ENCODE data around the gene TMEM161A. TPM values are rescaled to one million over a fixed set of nuclear protein-coding genes. Genes with fewer than 3 reads are reported as not detected.
"Not testable (repeated sequence)": the region's sequence is repeated elsewhere in the genome, so short reads cannot be mapped to it uniquely, and the experiment has no call there.

Gene TMEM161A
- total RNA-seq, 1 experiment from 2014 or later: 60.2 TPM

DNA sequence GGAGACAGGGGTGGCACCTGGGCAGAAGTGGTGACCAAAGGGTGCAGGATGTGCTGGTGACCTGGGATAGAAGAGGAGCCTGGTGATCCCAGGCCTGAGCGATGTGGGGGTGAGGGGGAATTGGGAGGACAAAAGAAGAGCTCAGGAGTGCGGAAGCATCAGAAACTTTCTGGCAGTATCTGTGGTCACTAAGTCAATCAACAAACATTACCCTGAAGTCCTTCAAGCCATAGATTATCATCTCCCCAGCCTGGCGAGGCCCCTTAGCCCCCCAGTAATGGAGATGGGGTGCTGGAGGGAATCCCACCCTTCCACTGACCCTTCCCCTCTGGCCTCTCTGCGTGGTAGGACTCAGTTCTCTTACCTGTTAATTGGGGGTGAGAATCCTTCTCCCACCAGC, 21.3 kb upstream of the TMEM161A start:
- in situ Hi-C loops (cut with HindIII; ENCODE audit: low sequenced_read_pairs): no loop called here
- no peak for DNase-seq (ENCODE audit: low spot score)

DNA sequence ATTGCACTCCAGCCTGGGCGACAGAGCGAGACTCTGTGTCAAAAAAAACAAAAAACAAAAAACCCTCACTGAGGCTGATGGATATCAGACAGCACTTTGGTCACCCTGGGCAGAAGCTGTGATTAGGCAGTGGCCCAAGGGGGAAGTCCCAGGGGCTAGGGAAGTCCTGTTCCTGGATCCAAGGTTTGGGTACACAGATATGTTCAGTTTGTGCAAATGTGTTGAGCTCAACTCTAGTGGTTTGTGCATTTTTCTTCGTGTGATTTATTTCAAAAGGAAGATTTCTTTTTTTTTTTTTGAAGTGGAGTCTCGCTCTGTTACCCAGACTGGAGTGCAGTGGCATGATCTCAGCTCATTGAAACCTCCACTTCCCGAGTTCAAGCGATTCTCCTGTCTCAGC, 19.5 kb upstream of the TMEM161A start:
- DNase-seq (ENCODE audit: low spot score): no peak
- in situ Hi-C loops (cut with HindIII; ENCODE audit: low sequenced_read_pairs): no loop called here

DNA sequence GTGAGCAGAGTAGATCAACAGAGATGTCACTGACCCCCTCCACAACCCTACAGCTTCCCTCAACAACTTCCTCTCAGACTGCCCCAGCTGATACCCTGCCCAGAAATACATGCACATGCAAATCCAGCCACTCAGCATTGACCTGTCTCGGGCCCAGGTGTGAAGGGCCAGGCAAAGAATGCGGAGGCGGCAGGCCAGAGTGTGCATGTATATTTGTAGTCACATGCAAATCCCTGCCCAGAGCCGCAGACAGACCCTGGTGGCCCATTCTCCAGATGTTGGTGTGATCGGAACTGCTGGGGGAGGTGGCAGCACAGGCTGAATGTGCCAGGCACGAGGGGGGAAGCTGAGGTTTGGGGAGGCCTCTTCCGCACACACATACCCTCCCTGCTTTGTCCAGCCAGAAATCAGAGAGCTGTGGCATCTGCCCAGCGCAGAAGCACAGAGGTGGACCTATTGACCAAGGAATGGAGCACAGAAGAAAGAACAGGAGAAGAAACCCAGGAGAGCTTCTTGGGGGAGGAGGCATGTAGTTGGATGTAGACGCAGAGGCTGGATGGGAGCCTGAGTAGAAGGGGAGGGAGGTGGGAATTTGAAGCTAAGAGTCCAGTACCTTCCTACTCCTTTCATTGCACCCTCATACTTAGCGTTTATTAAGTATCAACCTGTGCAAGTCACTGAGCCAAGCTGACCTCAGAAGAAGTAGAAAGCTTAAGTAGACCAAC, 17.4 kb upstream of the TMEM161A start:
- DNase-seq (ENCODE audit: low spot score): no peak
- in situ Hi-C loops (cut with HindIII; ENCODE audit: low sequenced_read_pairs): no loop called here

DNA sequence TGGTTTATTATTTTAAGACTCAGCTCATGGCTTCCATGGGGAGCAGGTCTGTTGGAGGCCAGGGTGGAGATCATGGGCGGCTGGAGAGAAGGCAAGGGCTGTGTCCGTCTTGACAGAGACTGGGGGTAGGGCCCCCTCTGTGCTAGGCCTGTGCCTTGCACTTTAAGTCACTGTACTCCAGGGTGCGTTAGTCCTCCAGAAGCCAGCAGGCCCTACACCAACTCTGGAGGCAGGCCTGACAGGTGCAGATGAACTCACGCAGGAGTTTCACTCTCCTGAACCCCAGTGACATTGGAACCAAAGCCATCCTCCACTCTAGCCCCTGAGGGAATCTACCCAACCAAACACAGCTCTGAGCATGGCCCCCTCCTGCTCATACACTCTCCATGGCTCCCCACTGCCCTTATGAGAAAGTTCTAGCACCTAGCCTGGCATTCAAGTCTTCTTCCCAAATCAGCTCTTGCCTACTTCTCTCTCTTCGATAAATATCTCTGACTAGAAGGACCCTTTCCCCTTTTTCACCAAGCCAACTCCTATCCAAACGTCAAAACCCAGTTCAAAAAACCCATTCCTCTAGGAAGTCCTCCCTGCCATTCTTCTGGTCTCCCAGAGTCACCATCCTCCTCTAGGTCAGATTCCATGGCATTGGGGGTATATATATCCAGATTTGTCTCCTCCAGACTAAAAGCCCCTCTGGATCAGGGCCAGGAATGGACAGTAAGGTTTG, 16.7 kb upstream of the TMEM161A start:
- no peak for DNase-seq (ENCODE audit: low spot score)
- in situ Hi-C loops (cut with HindIII; ENCODE audit: low sequenced_read_pairs): no loop called here

DNA sequence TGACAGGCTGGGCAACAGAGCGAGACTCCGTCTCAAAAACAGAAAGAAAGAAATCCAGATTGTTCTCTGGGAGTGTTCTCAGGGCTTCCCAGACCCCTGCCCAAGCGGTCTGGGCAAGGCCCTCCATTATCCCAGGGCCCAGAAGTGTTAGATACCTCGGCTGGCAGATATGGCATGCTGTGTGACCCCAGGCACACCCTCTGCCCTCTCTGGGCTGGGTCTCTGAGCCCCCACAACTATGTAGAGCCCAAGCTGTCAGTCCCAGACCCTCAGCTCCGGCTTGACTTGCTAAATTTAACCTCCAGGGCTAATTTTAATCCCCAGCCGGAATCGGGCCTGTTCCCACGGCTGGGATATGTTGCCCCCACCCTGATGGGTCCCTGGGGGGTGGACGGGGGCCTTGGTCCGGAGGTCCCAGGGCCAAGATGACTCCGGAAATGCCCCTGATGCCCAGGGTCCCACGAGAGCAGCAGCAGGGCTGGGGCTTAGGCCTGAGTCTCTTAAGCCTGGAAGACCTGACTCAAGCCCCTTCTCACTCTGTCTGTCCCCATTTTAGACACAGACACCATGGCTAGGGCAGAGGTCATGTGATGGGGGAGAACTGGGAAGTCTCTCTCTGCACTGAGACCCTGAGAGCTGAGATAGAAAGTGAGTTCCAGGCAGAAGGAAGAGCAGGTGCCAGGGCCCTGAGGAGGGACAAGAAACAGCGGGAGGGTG, 14.5 kb upstream of the TMEM161A start:
- DNase-seq (ENCODE audit: low spot score): no peak
- in situ Hi-C loops (cut with HindIII; ENCODE audit: low sequenced_read_pairs): no loop called here

DNA sequence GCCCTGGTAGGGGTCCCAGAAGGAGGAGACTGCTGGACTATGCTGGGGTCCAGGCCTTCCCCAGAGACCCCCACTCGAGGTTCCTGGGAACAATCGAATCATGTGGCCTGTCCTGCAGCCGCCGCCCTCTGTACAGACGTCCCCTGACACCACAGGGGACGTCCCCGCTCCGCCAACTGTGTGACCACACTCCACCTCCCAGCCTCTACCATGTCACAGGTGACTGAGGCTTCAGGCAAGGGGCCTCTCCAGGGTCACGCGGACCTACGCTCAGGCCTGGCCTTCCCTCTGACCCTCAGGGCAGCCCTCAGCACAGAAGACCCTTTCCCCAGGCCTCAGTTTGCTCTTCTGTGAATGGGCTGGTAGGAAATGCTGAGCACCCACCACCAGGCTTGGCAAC, 13.1 kb upstream of the TMEM161A start:
- DNase-seq (ENCODE audit: low spot score): no peak
- in situ Hi-C loops (cut with HindIII; ENCODE audit: low sequenced_read_pairs): no loop called here

DNA sequence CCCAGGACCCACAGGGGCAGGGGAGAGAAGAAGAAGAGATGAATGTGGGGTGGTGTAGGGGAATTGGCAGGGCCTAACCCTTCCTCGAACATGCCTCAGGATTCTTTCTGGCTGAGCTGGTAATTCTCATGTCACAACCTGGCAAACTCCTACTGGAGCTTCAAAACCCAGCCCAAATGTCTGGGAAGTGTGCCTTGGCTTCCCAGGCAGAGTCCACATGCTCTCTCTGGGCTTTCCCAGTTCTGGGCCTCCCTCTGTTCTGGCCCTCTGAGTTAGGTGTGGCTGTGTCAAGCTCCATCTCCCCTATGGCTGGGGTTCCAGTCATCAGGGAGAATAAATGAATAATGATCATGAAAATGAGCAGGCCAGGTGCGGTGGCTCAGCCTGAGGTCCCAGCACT, 11.2 kb upstream of the TMEM161A start:
- in situ Hi-C loops (cut with HindIII; ENCODE audit: low sequenced_read_pairs): loop anchor here (10.0 kb wide), 1 partner anchor 95 kb away; no protein-coding TSS in a partner anchor
- DNase-seq (ENCODE audit: low spot score): no peak

DNA sequence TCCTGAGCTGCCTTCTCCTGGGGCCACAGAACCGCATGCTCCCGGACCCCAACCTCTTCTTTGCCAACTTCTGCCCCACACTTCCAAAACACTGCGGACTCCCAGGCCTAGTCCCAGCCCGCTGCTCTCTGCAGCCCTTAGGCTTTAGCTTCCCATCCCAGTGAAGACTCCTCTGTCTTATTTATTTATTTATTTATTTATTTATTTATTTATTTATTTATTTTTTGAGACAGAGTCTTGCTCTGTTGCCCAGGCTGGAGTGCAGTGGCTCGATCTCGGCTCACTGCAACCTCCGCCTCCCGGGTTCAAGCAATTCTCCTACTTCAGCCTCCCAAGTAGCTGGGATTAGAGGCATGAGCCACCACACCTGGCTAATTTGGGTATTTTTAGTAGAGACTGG, 10.2 kb upstream of the TMEM161A start:
- in situ Hi-C loops (cut with HindIII; ENCODE audit: low sequenced_read_pairs): loop anchor here (10.0 kb wide), 1 partner anchor 94 kb away; no protein-coding TSS in a partner anchor
- DNase-seq (ENCODE audit: low spot score): not testable (repeated sequence)

DNA sequence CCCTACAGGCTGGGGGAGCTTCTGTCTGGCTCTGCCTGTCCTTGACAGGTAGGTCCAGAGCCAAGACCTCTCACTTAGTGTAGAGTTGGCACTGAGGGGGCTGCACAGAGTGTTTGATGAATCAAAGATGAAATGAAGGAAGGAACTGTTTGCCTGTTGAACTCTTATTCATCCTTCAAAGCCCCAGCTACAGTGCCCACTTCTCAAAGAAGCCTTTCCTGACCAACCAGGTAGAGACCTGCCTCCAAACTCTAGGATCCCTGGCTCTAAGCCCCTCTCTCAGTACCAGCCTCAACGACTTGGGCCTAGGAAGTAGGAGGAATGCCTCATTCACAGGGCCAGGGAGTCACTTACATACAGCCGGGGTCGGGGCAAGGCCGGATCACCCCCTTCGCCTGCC, 9.1 kb upstream of the TMEM161A start:
- no peak for DNase-seq (ENCODE audit: low spot score)
- in situ Hi-C loops (cut with HindIII; ENCODE audit: low sequenced_read_pairs): loop anchor here (10.0 kb wide), 1 partner anchor 93 kb away; no protein-coding TSS in a partner anchor

DNA sequence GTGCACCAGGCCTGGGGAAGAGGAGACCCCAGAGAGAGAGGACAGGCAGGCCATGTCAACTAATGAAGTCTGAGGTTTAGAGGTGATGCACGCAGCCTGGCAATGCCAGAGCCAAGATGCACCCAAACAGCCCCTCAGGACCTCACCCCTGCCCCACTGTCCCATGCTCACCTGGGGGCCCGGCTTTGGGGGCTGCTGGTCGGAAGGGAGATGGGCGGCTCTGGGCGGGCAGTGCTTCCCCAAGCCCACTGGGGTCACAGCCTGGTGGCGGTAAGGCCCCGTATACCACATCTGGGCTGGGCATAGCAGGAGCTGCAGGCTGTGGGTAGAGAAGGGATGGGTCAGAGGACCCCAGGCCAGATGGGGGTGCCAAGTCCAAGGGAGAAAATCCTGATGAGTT, 8.6 kb upstream of the TMEM161A start:
- in situ Hi-C loops (cut with HindIII; ENCODE audit: low sequenced_read_pairs): loop anchor here (10.0 kb wide), 1 partner anchor 92 kb away; no protein-coding TSS in a partner anchor
- no peak for DNase-seq (ENCODE audit: low spot score)

DNA sequence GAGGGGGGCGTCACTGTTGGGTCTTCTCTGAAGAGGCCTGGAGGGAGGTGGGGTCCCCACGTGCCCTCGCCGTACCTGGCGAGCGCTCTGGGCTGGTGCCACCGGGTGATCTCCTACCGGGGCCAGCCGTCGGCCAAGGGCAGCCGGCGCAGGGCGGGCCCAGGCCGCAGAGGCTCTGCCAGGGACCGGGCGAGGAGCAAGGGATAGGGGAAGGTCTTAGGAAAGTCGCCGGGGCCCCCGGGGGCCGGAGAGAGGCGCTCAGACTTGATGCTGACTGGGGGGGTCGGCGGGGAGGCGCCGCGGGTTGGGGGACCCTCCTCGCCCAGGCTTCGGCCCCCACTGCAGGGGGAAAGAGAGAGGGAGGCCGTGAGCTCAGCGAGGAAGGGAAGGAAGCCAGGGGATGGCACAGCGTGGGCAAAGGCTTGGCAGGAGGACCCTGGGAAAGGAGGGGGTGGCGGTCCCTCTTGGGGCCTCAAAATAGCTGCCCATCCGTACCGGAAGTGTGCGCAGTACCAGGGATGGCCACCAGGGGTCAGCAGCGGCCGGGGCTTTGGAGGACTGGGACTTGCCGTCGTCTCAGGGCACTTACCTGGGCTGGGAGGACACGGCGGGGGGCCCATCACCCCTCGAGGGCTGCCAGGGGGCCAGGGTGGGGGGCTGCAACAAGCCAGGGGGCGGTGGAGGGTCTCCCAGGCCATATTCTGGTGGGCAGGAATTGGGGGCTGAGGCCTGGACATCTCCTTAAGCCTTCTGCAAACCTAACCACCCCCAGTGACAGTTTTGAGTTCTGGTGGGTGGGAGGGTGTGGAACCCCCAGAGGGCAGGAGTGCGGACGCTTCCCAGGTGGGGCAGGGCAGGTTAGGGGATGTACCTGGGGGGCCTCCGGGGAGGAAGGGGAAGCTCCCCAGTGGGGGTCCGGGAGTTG, 7.7 kb upstream of the TMEM161A start:
- peak; percentile 53 for DNase-seq (ENCODE audit: low spot score)
- in situ Hi-C loops (cut with HindIII; ENCODE audit: low sequenced_read_pairs): loop anchor here (10.0 kb wide), 1 partner anchor 91 kb away; no protein-coding TSS in a partner anchor

DNA sequence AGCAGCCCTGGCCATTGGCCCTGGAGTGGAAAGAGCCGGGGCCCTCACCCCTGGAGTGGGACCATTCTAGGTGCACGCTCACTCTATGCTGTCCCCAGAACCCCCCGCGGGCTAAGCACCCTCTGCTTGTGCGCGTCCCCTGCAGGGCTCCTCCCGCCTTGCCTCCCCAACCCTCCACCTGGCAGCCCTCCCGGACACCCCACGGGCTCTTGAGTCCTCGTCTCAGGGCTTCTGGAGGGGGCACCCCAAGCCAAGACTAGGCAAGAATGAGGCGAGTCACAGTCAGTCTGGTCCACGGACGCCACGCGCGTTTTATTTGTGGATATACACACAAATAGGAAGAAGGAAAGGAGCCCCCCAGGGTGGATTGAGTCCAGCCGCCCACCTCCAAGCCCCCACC, 7.0 kb upstream of the TMEM161A start:
- in situ Hi-C loops (cut with HindIII; ENCODE audit: low sequenced_read_pairs): loop anchor here (10.0 kb wide), 1 partner anchor 90 kb away; no protein-coding TSS in a partner anchor
- DNase-seq (ENCODE audit: low spot score): no peak

DNA sequence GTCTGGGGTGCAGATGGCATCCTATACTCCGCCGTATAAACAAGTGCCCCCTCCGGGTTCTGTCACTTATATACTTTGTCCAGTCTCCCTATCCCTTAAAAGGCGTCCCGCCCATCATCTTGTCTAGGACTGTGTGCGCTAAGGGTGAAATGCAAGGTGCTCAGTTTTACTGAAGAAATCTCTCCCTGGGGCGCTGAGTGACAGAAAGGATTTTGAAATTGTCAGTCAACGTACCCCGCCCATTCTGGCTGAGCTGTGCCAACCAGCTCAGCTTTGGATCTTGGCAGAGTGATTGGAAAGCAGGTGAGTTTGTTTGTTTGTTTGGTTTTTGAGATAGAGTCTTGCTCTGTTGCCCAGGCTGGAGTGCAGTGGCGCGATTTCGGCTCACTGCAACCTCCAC, 4.1 kb upstream of the TMEM161A start:
- in situ Hi-C loops (cut with HindIII; ENCODE audit: low sequenced_read_pairs): loop anchor here (10.0 kb wide), 1 partner anchor 88 kb away; no protein-coding TSS in a partner anchor

DNA sequence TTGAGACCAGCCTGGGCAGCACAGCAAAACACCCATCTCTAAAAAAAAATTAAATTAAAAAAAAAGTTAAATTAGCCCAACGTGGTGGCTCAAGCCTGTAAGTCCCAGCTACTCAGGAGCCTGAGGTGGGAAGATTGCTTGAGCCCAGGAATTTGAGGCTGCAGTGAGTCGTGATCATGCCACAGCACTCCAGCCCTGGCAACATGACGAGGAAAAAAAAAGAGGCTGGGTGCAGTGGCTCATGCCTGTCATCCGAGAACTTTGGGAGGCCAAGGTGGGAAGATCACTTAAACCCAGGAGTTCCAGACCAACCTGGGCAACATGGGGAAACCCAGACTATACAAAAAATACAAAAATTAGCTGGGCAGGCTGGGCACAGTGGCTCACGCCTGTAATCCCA, 2.2 kb upstream of the TMEM161A start:
- DNase-seq (ENCODE audit: low spot score): no peak
- in situ Hi-C loops (cut with HindIII; ENCODE audit: low sequenced_read_pairs): loop anchor here (10.0 kb wide), 1 partner anchor 86 kb away; no protein-coding TSS in a partner anchor

More for the DNA sequence above, 4.1 kb upstream of the TMEM161A start:
- no peak for DNase-seq (ENCODE audit: low spot score)

DNA sequence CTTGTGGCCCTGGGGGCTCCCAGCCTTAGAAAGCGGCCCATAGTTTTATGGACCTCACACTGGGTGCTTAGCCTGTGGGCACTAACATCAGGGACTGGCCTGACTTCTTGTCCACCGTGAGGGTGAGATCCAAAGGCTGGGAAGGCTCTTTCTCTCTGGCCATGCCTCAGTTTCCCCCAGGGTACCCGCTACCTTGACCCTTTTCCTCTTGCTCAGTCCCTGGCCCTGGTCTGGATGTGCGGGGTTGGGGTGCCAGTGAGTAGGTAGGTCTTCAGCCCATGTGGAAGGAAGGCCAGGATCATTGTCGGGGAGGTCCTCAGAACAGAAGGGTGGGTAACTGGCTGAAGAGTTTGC, 1.6 kb upstream of the TMEM161A start:
- no peak for DNase-seq (ENCODE audit: low spot score)
- in situ Hi-C loops (cut with HindIII; ENCODE audit: low sequenced_read_pairs): loop anchor here (10.0 kb wide), 1 partner anchor 85 kb away; no protein-coding TSS in a partner anchor

DNA sequence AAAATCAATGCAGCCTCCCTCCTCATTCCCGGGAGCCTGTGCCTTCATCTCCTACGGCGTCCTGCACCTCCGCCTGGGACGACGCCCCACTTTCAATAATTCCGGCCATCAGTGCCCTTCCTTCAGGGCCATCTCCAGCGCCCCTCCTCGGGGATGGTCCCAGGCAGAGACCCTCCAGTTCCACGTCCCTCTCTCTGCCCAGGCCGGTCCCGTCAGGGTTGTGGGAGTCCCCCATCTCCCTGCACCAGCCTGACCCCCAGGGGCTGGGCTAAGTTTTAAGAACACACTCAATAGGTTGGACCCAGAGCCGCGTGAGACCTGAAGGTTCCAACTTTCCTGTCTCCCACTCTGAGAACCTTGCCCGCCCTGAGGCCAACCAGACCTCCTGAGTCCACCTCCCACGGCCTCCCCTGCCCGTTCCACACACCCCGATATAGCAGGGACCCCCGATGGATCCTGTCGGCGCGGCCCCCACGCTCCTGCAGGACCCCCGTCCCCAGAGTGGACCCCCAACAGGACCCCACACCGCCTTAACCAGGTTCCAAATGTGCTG, 646 bp downstream of the TMEM161A start:
- in situ Hi-C loops (cut with HindIII; ENCODE audit: low sequenced_read_pairs): no loop called here

DNA sequence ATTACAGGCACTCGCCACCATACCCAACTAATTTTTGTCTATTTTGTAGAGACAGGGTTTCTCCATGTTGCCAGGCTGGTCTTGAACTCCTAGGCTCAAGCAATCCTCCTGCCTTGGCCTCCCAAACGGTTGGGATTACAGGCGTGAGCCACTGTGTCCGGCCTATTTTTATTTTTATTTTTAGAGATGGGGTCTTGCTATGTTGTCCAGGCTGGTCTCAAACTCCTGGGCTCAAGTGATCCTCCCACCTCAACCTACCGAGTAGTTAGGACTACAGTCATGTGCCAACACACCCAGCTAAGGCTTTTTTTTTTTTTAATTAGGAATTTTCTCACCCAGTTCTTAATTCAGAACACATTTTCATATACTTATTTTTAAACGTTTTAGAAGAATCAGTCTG, 2.6 kb downstream of the TMEM161A start:
- DNase-seq (ENCODE audit: low spot score); in situ Hi-C loops (cut with HindIII; ENCODE audit: low sequenced_read_pairs): not testable (repeated sequence)

More for the DNA sequence above, 646 bp downstream of the TMEM161A start:
- DNase-seq (ENCODE audit: low spot score): no peak

DNA sequence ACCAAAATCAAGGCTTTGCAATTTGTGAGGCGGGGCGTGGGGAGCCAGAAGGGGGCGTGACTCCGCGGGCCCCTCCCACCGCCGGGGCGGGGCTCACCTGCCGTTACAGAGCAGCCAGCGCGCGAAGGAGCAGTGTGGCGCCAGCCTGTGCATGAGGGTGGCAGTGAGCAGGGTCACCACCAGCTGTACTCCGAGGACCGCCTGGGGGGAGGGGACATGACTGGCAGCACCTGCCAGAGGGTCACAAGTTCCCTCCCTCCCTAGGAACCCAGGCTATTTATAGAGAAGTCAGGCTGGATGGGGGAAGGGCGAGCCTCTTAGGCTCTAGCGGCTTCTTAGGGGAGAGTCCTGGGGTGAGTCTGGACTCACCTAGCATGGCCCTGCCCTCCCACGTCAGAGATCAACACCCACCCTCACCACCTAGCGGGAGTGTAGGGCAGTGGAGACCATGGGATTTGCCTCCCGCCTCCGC, 3.6 kb downstream of the TMEM161A start:
- in situ Hi-C loops (cut with HindIII; ENCODE audit: low sequenced_read_pairs): no loop called here
- DNase-seq (ENCODE audit: low spot score): no peak
